NCI-H226 (cell line): ENCODE measurements around the gene CHD9.

ENCODE experiments used
- DNase-seq: peaks from one replicate; pipeline ENCODE4 v3.0.0-alpha.2; 2015

CHD9 gene

DNA sequence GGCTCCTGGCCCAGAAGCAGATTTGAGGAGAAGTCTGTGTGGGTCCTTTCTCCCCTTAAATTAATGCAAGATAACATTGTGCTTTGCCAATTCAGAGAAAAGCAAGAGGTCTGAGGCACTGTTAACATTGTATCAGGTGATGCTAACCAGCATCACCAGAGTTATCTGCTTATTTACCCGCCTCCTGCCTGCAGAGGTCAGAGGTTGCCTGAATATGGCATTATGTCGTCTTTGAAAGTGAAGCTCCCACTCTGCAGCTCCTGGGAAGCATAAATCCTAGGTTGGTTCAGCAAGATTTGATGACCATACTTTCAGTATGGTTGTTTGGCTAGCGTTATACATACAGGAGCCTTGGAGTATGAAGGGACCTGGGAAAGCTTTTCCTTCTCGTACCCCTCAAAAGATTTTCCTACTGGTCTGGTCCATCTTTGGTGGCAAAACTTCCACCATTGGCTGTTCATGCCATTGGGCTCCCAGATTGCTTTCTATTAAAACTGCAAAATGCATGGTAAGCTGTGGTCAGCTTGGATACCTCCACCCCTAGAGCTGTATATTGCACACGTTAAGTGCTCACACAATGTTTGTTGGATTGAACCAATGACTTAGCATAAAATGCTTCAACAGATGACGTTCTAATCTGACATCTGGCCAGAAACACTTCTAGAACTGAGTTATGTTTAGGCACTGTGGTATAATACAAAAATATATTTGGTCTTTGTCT lies 24.1 kb downstream of the CHD9 start:
- no peak for DNase-seq

DNA sequence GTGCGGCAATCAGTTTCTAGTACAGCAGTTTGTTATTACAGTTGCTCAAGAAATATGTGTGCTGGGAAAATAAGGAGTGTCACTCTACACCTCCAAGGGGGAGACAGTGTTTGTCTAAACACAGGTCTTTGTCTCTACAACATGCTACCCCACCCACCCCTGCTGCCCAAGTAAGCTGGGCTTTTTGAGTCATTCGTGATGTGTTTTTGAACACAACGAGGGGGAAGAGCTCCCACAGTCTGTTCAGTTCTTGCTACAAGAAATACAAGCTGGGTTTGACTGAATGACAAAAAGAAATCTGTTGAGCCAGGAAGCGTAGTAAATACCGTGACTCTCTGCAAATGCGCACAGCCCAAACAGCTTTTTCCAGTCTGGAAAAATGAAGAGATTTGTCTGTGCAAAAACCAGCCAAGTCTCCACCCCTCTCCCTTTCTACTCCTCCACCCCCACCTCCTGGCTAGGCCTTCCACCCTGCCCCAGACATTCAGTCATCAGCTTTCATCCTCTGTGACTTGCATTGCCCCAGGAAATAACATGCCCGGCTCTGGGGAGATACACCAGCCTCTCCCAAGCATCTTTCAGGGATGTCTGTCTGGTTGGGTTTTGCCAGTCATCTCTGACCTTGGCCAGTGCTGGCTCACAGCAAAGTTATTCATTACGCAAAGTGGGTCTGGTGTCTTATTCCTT lies 25.7 kb downstream of the CHD9 start:
- DNase-seq = peak; percentile 94

DNA sequence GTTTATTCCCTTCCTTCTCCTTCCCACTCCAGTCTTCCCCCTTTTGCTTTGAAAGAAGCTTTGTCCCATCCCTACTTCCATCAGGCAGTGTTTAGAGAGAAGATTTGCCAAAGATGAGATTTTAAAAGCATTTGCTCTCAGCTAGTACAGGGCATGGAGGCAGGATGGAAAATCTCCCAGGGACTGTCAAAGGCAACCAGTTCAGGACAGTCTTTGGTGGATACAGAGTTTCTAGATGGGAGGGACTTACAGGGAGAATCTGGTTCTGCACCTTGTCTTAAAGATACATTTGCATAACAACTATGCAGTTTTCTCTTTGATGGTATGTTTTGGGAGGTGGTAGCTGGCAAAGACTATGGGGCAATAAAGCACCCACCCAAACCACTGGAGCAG lies 26.2 kb downstream of the CHD9 start:
- no peak for DNase-seq

- no peak for DNase-seq
Measured at GRCh38 chr16:53081686-53082407, 27.1 kb downstream of the CHD9 start.

- no peak for DNase-seq
Measured at GRCh38 chr16:53082509-53082908, 27.7 kb downstream of the CHD9 start.

- peak; percentile 92 for DNase-seq
Measured at GRCh38 chr16:53083119-53083518, 28.3 kb downstream of the CHD9 start.

- no peak for DNase-seq
Measured at GRCh38 chr16:53084141-53084541, 29.4 kb downstream of the CHD9 start.

- no peak for DNase-seq
Measured at GRCh38 chr16:53084746-53085334, 30.0 kb downstream of the CHD9 start.

- DNase-seq = no peak
Measured at GRCh38 chr16:53085369-53085843, 30.6 kb downstream of the CHD9 start.

- no peak for DNase-seq
Measured at GRCh38 chr16:53085931-53086421, 31.2 kb downstream of the CHD9 start.

- no peak for DNase-seq
Measured at GRCh38 chr16:53087101-53087500, 32.3 kb downstream of the CHD9 start.

DNA sequence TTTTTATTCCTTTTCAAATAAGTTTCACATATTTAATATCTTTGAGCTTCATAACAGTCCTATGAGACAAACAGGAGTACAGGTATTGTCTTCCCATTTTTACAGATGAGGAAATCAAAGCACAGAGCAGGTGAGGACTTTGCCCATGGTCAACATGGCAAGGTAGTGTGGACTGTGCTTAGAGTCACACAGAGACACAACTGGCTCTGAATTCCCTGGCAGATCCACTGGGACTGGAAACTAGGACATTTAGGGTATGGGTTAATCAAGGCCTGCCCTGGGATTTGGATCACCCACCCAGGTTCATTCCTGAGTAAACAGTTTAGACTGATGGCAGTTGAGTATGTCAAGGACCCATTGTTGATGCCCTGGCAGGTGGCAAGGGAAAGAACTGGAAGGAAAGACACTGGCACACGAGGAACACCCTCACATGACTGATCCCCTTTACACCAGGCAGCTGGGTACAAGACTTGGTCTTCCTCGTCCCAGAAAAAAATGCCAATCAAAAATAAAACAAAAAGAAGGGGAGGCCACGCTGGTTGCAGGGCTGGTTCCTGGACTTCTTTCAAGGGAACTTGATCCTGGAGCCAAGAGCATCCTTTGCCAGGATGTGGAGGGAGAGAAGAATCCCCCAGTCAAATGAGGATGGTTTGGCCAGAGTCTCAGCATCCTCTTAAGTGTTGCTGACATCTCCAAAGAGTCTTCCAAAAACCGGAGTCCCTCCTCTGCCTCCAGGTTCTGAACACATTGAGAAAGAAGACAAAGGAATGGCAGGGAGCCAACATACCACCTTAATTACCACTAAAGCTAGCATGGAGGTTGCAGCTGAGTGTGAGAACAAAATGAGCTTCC lies 34.9 kb downstream of the CHD9 start:
- no peak for DNase-seq

GRCh38 chr16:53090286-53090590 lies 35.4 kb downstream of the CHD9 start:
- no peak for DNase-seq

- DNase-seq = peak; percentile 97
Measured at GRCh38 chr16:53090591-53091411, 36.0 kb downstream of the CHD9 start.

DNA sequence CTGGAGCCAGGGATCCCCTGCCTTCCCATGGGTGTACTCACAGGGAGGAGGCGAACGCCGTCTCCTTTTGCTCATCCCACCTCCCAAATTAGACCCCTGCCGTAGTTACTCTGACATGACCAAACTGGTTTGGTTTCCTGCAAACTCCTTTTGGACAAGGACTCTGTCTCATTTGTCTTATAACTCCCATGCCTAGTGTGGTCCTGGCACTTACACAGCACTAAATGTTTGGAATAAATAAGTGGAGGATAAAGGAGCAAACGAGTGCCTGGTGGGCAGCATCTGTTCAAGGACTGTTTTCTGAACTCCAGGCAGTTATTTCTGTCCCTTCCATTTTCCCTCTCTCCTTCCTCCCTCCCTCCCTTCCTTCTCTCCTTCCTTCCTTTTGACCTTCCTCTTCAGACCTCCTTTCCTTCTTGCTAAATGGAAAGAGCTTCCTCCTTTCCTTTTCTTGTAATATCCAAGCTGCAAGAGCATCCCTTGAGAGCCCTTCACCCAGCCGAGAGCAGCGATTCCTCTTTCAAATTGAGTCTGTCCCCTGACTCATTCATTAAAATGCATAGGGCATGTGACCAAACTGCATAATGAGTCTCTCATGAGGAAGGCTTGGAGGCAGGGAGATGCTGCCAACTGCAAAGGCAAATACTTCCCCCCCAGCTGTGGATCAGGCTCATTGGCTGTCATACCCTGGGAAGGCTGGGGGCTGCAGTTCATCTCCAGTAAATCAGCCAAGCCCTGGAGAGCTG lies 36.8 kb downstream of the CHD9 start:
- no peak for DNase-seq

GRCh38 chr16:53092284-53092683 lies 37.5 kb downstream of the CHD9 start:
- no peak for DNase-seq

DNA sequence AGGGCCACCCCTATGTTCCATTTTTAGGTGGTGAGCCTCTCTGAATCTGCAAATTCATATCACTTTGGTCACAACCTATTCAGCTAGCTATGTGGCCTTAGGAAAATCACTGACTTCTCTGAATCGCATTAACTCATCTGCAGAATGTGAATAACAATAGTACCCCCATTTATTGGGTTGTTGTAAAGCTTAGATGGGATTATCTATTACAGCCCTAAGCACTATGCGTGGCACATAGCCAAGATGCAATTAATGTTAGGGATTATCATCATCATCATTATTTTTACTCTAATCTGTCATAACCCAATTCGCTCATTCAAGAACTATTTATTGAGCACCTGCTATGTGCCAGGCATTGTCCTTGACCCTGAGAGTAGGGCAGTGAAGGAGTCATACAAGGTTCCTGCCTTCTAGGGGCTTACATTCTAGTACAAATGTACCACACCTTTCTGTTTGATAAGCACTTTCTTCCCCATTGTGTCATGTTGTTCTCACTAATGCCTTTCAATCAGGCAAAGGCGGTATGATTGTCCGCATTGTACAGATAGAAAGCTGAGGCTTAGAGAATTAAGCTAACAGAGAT lies 38.5 kb downstream of the CHD9 start:
- no peak for DNase-seq

DNA sequence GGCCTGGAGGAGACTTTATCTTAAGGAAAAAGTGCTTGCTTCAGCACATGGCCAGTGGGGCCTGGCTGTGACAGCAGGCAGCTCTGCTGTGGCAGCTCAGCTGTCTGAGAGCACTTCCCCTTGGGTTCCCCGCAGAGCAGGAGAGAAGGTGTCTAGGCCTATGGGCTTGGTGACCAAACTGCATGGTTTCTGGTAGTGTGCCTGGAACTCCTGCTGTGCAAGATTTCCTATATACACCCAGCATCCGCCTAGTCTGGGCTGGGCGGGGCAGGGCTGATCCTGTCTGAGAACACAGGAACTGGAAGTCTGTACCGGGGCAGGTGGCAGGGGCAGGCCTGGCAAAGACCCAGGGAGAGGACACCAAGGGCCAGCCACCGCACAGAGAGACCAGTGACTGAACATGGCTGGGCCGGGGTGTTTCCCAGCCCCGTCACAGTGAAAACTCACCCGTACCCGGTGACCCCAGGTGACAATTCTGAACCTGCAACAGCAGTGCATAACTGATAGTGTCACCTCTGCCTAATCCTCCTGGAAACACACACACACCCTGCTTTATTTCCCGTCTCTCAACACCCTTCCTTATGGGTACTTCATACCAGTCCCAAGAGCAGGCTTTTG lies 39.3 kb downstream of the CHD9 start:
- no peak for DNase-seq

DNA sequence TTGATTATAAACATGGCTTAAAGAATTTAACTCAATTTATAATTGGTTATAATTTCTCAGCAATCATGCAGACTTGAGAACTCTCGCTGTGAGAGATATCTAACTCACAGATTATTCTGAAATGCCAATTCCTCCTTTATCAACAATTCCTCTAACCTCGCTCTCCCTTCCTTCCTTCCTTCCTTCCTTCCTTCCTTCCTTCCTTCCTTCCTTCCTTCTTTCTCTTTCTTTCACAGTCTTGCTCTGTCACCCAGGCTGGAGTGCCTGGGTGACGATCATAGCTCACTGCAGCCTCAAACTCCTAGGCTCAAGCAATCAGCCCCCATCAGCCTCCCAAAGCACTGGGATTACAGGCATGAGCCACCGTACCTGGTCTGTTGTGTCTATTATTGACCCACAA lies 42.4 kb downstream of the CHD9 start:
- no peak for DNase-seq
